A673 (cell line): Measurements from ENCODE around the gene CTNNA2. TPM values are rescaled to one million over a fixed set of nuclear protein-coding genes. Genes with fewer than 3 reads are reported as not detected.

Source experiments
- BruUV-seq: library from RNA; stranded (reverse); fragments of 400-500 nt; replicated peaks from 2 replicates; lab custom pipeline; 2021; lab: Mats Ljungman, UMichigan
- CTCF ChIA-PET: fragments of 300-600 bp; sonication (Branson Sonifier 250); formaldehyde crosslinking; loops from one replicate; lab custom pipeline; 2022; ENCODE audit warnings: antibody characterized with exemption; lab: Charles Lee
- POLR2A ChIA-PET: fragments of 300-600 bp; sonication (Branson Sonifier 250); formaldehyde crosslinking; loops from one replicate; lab custom pipeline; 2022; ENCODE audit warnings: antibody characterized with exemption; ENCODE audit not compliant: low non-redundant PET; lab: Charles Lee
- DNase-seq: peaks from one replicate; pipeline ENCODE4 v3.0.0-alpha.2; 2015; ENCODE audit warnings: low spot score
- H3K27ac ChIP-seq: fragments of 200-600 bp; sonication (generic); 2 replicates; pipeline ENCODE4 v1.5.1; 2016; ENCODE audit warnings: mixed run types, low read depth, mild to moderate bottlenecking, mixed read lengths, antibody characterized with exemption, low read length; ENCODE audit not compliant: poor library complexity, severe bottlenecking
- H3K27me3 ChIP-seq: fragments of 200-600 bp; sonication (generic); replicated peaks from 2 replicates; pipeline ENCODE4 v1.6.1; 2017; ENCODE audit warnings: mixed run types, low read depth, mild to moderate bottlenecking, mixed read lengths, antibody characterized with exemption, low read length; ENCODE audit not compliant: insufficient read depth, poor library complexity
- H3K36me3 ChIP-seq: fragments of 200-600 bp; sonication (generic); 2 replicates; pipeline ENCODE4 v1.6.1; 2016; ENCODE audit warnings: mixed run types, mild to moderate bottlenecking, mixed read lengths, antibody characterized with exemption, low read length; ENCODE audit not compliant: insufficient read depth, poor library complexity, severe bottlenecking
- H3K4me1 ChIP-seq: fragments of 200-600 bp; sonication (generic); 2 replicates; pipeline ENCODE4 v1.6.1; 2017; ENCODE audit warnings: mixed run types, mild to moderate bottlenecking, mixed read lengths, antibody characterized with exemption, low read length; ENCODE audit not compliant: insufficient read depth, poor library complexity, severe bottlenecking
- H3K4me3 ChIP-seq: fragments of 200-600 bp; sonication (generic); 2 replicates; pipeline ENCODE4 v1.5.1; 2016; ENCODE audit warnings: low read depth, mixed run types, mild to moderate bottlenecking, mixed read lengths, low read length; ENCODE audit not compliant: poor library complexity, severe bottlenecking
- H3K9me3 ChIP-seq: fragments of 200-600 bp; sonication (generic); 2 replicates; pipeline ENCODE4 v1.6.1; 2016; ENCODE audit warnings: mixed run types, low read depth, mild to moderate bottlenecking, mixed read lengths, antibody characterized with exemption, low read length; ENCODE audit not compliant: poor library complexity, severe bottlenecking
- CTCF ChIP-seq: fragments of 300-800, 200-600 bp; sonication (generic); conservative IDR thresholded peaks from 2 replicates; pipeline ENCODE4 v1.5.1; 2017; ENCODE audit warnings: low read depth, mild to moderate bottlenecking, antibody characterized with exemption, low read length, moderate library complexity, mixed read lengths
- EZH2 ChIP-seq: fragments of 200-600 bp; sonication (generic); IDR thresholded peaks from 2 replicates; pipeline ENCODE4 v1.6.1; 2017; ENCODE audit warnings: borderline replicate concordance, low read depth, mild to moderate bottlenecking, mixed read lengths, antibody characterized with exemption, low read length; ENCODE audit not compliant: poor library complexity, severe bottlenecking
- intact Hi-C: fragments of 100-400 bp; cut with micrococcal nuclease; formaldehyde crosslinking; loops from one replicate; pipeline ENCODE4 v1.10.0; 2022; ENCODE audit not compliant: unreplicated experiment
- total RNA-seq: library from RNA; stranded (reverse); gene quantifications from 2 replicates; pipeline ENCODE4 v1.2.3, GENCODE V29; 2021

The CTNNA2 gene
- total RNA-seq, 1 experiment from 2014 or later = not detected

DNA sequence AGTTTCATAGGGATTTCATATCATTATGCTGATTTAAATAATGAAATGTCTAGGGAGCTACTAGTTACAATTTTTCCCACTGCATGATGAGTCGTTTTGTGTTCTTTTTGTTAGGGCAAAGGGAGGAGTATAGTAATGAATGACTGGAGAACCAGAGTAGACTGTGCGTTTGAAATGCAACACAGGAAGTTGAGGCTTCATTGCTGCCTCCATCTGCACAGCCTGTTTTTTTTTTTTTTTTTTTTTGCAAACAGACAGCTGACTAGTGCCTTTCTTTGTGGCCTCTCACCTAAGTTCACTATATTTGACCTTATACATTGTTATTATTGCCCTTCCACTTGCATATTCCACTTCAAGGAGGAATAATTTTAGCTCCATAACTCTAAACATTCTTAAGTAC is 1078.4 kb downstream of the CTNNA2 start:
- Histone ChIP-seq H3K4me1 (no peaks in the 10 kb centered on the region), H3K27ac (no peak overlapping the region), H3K9me3 (peaks cover 12% of the 10 kb centered on the region), H3K36me3 (no peaks in the 10 kb centered on the region), H3K4me3 (no peak overlapping the region), H3K27me3 (no peaks in the 10 kb centered on the region)
- no TSS peak for BruUV-seq
- ChIA-PET CTCF (no interaction called here), POLR2A (no interaction called here)
- no peak for TF ChIP-seq CTCF
- no peak for TF ChIP-seq EZH2
- intact Hi-C loops = no loop called here
- DNase-seq = no peak

GRCh38 chr2:80592106-80592505 is 1079.3 kb downstream of the CTNNA2 start:
- H3K9me3 ChIP-seq = peaks cover 12% of the 10 kb centered on the region
- H3K4me1 ChIP-seq = no peaks in the 10 kb centered on the region
- POLR2A ChIA-PET = no interaction called here
- H3K27me3 ChIP-seq = no peaks in the 10 kb centered on the region
- intact Hi-C loops = no loop called here
- CTCF ChIA-PET = no interaction called here
- no TSS peak for BruUV-seq
- no peaks in the 10 kb centered on the region for H3K36me3 ChIP-seq
- no peak overlapping the region for H3K4me3 ChIP-seq
- H3K27ac ChIP-seq = no peak overlapping the region
- DNase-seq = no peak
- TF ChIP-seq EZH2 (no peak), CTCF (no peak)

- CTCF ChIA-PET = no interaction called here
- Histone ChIP-seq H3K9me3 (peaks cover 8% of the 10 kb centered on the region), H3K4me1 (no peaks in the 10 kb centered on the region), H3K36me3 (no peaks in the 10 kb centered on the region), H3K27me3 (no peaks in the 10 kb centered on the region), H3K4me3 (no peak overlapping the region), H3K27ac (no peak overlapping the region)
- DNase-seq = no peak
- no TSS peak for BruUV-seq
- POLR2A ChIA-PET = no interaction called here
- intact Hi-C loops = no loop called here
- TF ChIP-seq CTCF (no peak), EZH2 (no peak)
These were observed 1097.3 kb downstream of the CTNNA2 start for GRCh38 chr2:80610108-80610507.
